DMS153 treated with DMSO at 0.1 percent for 48 hours (cell line): ENCODE measurements around the gene SLC25A43.

Source experiments
- DNase-seq: peaks from one replicate; lab custom pipeline; 2025; ENCODE audit not compliant: unreplicated experiment; lab: John Stamatoyannopoulos, UW

Gene SLC25A43

DNA sequence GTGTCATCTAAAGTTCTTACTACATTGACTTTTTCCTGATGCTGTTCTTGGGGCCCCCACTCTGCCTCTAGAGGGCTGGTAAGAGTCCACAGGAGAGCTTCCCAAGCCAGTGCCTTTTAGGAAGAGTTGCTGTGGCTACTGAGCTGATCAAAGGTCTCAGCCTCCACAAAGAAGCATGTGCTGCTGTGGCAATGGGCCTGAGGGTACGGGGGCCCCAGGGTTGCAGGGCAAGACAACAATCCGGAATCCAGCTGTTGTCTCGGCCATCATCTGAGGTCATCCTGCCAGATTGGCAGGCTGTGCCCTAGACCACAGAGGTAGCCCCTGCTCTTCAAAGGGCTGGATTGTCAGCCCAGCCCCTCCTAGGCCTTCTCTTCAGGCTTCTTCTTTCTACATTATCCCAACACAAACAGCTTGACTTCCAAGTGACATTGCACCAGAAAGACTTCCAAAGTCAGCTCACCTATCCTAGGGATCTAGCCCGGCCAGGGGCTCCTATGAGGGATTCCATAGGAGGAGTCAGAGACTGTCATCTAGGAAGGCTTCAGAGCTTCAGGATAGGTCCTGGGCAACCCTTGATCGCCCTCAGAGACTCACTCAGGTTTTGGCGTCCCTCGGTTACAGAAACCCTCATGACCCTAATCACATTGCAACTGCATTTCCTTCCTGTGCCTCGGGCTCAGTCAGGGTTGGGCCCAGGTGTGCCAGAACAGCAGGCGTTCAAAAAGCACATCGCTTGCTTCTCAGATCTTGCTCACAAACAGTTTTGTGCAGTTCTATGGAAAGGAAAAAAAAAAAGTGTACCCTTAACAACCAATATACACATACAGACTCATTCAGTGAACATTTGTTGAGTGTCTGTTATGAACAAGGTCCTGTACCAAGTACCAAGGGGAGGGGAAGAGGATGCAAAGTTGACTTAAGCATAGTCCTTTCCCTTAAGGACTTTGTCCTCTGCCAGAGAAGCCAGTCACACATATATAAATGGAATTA is 96.9 kb downstream of the SLC25A43 start:
- DNase-seq: no peak

DNA sequence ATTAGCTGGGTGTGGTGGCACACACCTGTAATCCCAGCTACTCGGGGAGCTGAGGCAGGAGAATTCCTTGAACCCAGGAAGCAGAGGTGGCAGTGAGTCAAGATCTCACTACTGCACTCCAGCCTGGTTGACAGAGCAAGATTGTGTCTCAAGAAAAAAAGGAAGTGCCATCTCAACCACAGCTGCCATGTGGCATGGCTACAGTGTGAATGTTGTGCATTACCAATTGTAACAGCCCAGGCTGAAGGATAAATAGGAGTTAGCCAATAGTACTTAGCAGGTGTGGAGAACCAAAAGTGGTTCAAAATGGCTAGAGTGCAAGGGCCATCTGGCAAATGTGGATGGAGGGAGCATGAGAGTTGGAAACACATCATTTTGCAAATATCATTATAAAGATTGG is 98.0 kb downstream of the SLC25A43 start:
- DNase-seq: no peak

DNA sequence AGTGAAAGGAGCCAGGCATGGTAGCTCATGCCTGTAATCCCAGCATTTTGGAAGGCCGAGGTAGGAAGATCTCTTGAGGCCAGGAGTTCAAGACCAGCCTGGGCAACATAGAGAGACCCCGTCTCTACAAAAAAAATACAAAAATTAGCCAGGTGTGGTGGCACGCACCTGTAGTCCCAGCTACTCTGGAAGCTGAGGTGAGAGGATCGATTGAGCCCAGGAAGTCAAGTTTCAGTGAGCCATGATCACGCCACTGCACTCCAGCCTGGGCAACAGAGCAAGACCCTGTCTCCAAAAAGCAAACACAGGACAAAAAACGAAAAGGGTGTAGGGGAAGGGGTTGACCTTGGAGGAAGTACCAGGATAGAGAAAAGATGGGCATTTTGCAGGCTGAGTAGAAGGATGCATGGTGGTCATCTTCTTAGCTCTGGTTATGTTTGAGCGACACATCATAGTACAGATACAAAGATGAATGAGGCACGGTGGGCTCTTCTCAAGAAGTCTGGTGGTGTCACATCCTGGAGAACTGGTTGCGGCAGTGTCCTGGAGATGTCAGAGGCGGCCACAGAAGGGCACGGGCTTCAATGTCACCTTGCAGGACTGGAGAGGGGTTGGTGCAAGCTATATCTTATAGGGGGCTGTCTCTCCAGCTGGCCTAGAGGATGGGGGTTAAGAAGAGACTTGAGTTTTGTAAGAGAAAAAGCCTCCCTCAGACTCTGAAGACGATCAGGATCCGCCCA is 101.1 kb downstream of the SLC25A43 start:
- DNase-seq: no peak

DNA sequence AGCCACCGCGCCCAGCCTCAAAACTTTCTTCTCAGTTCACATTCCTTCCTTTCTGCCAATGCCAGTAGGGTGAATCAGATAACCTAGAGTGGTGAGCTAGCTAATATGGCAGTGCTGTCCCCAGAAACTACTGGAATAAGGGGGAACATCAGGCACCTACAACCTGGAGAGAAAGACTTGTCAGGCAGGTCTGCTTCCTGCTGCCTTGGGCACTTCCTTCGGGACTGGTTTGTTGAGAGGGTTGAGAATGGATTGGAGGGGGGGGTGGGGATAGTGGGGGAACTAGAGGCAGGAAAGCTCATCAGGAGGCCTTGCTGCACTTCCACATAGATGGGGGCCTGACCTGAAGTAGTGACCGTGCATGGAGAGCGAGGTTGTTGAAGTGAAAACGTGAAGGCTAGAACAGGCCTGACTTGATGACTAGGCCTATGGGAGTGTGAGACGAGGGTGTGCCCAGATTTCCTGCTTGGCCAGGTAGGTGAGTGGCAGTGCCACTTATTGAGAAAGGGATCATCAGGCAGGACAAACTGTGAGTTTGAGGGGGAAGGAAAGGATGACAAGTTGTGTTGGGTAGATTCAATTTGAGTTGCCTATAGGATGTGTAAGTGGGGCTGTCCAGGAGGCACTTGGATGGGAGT is 102.5 kb downstream of the SLC25A43 start:
- no peak for DNase-seq

DNA sequence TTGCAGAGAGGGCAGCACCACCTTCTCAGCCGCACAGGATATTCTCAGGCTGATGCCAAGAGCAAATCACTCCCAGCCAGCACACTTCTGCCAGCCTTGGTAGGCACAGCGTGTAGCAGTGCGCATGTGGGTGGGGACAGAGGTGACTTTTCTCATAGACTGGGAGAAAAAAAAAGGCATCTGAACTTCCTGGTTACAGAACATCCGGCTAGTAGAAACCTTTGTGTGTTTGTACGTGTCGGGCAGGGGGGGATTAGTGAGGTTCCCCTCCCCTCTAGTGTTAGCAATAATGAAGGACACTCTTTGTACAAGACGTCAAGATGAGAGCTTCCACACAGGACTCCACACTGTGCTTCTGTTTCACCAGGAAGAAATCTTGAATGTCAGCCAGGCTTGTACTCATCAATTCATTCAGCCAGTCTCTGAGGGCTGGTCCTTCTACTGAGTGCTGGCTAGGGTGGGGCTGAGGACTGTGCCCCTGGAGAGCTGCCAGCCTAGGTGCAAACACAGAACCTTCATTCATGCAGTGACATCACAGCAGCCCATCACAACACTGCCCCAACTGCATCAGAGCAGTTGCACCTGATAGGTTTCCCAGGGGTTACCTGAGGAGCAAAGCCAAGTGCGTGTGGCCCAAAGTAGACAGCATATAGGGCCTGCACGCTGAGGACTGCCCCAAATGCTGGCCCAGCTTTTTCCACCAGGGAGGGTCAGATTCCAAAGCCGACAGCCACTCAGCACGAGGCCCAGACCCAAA is 103.8 kb downstream of the SLC25A43 start:
- DNase-seq: peak; percentile 52

DNA sequence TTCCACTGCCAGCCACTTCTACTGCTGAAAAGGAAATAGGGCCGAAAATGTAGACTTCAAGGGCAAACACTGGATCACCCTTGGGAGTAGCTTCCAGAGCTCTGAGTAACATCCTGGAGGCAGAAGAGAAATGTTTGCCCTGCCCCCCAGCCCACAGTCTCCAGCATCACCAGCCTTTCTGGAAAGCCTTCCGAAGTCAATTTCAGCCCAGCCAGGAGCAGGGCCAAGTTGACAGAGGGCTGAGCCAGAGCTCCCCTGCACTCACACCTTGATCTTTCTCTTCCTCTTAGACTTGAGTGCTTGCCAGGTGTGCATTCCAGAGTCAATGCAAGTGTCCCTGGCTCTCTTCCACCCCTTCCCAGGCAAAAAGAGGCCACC is 104.3 kb downstream of the SLC25A43 start:
- DNase-seq: no peak
